ENCODE results near the gene SYPL2.

Gene SYPL2

GRCh38 chr1:109490029-109490933 lies 23.9 kb downstream of the SYPL2 start:
- no peak for TF ChIP-seq JUND (IDR thresholded peaks at IDR 0.05; ENCODE audit: low read depth)
- peak; percentile 58 to 74 for DNase-seq (ENCODE audit: low read depth in 1 of 2, low spot score in 1 of 2)
- in situ Hi-C loops (cut with HindIII; ENCODE audit: low pct_unique_long_range_greater_than_20kb, low sequenced_read_pairs) = no loop called here

GRCh38 chr1:109490934-109491302 lies 24.6 kb downstream of the SYPL2 start:
- TF ChIP-seq JUND (IDR thresholded peaks at IDR 0.05; ENCODE audit: low read depth) = no peak
- in situ Hi-C loops (cut with HindIII; ENCODE audit: low pct_unique_long_range_greater_than_20kb, low sequenced_read_pairs) = no loop called here
- no peak for DNase-seq (ENCODE audit: low read depth in 1 of 2, low spot score in 1 of 2)

GRCh38 chr1:109491372-109491771 lies 25.0 kb downstream of the SYPL2 start:
- no peak for DNase-seq (ENCODE audit: low read depth in 1 of 2, low spot score in 1 of 2)
- TF ChIP-seq JUND (IDR thresholded peaks at IDR 0.05; ENCODE audit: low read depth) = no peak
- in situ Hi-C loops (cut with HindIII; ENCODE audit: low pct_unique_long_range_greater_than_20kb, low sequenced_read_pairs) = no loop called here

- no peak for DNase-seq (ENCODE audit: low read depth in 1 of 2, low spot score in 1 of 2)
- in situ Hi-C loops (cut with HindIII; ENCODE audit: low pct_unique_long_range_greater_than_20kb, low sequenced_read_pairs) = no loop called here
- no peak for TF ChIP-seq JUND (IDR thresholded peaks at IDR 0.05; ENCODE audit: low read depth)
These were observed 26.4 kb downstream of the SYPL2 start for GRCh38 chr1:109492779-109493178.

- no peak for TF ChIP-seq JUND (IDR thresholded peaks at IDR 0.05; ENCODE audit: low read depth)
- in situ Hi-C loops (cut with HindIII; ENCODE audit: low pct_unique_long_range_greater_than_20kb, low sequenced_read_pairs) = no loop called here
- DNase-seq (ENCODE audit: low read depth in 1 of 2, low spot score in 1 of 2) = peak in 1 of 2 experiments; percentile 50
These were observed 26.9 kb downstream of the SYPL2 start for GRCh38 chr1:109493227-109493626.

GRCh38 chr1:109493805-109494539 lies 27.6 kb downstream of the SYPL2 start, which contains the start of gene CYB561D1:
Gene CYB561D1, plus strand, starts transcription at chr1:109494094. Its CDS starts 46 bp downstream, at chr1:109494140.
- in situ Hi-C loops (cut with HindIII; ENCODE audit: low pct_unique_long_range_greater_than_20kb, low sequenced_read_pairs) = no loop called here
- no peak for TF ChIP-seq JUND (IDR thresholded peaks at IDR 0.05; ENCODE audit: low read depth)
- peak; percentile 48 to 85 for DNase-seq (ENCODE audit: low read depth in 1 of 2, low spot score in 1 of 2)

- no peak for DNase-seq (ENCODE audit: low read depth in 1 of 2, low spot score in 1 of 2)
- no peak for TF ChIP-seq JUND (IDR thresholded peaks at IDR 0.05; ENCODE audit: low read depth)
- in situ Hi-C loops (cut with HindIII; ENCODE audit: low pct_unique_long_range_greater_than_20kb, low sequenced_read_pairs) = no loop called here
These were observed 29.4 kb downstream of the SYPL2 start for GRCh38 chr1:109495738-109496137.

GRCh38 chr1:109497449-109498160 lies 31.3 kb downstream of the SYPL2 start:
- DNase-seq (ENCODE audit: low read depth in 1 of 2, low spot score in 1 of 2) = no peak
- no peak for TF ChIP-seq JUND (IDR thresholded peaks at IDR 0.05; ENCODE audit: low read depth)
- in situ Hi-C loops (cut with HindIII; ENCODE audit: low pct_unique_long_range_greater_than_20kb, low sequenced_read_pairs) = no loop called here

GRCh38 chr1:109498161-109498801 lies 31.9 kb downstream of the SYPL2 start:
- in situ Hi-C loops (cut with HindIII; ENCODE audit: low pct_unique_long_range_greater_than_20kb, low sequenced_read_pairs) = no loop called here
- no peak for TF ChIP-seq JUND (IDR thresholded peaks at IDR 0.05; ENCODE audit: low read depth)
- DNase-seq (ENCODE audit: low read depth in 1 of 2, low spot score in 1 of 2) = peak in 1 of 2 experiments; percentile 15

GRCh38 chr1:109499081-109499480 lies 32.7 kb downstream of the SYPL2 start:
- in situ Hi-C loops (cut with HindIII; ENCODE audit: low pct_unique_long_range_greater_than_20kb, low sequenced_read_pairs) = no loop called here
- no peak for DNase-seq (ENCODE audit: low read depth in 1 of 2, low spot score in 1 of 2)
- TF ChIP-seq JUND (IDR thresholded peaks at IDR 0.05; ENCODE audit: low read depth) = no peak

- DNase-seq (ENCODE audit: low read depth in 1 of 2, low spot score in 1 of 2) = peak in 1 of 2 experiments; percentile 59
- in situ Hi-C loops (cut with HindIII; ENCODE audit: low pct_unique_long_range_greater_than_20kb, low sequenced_read_pairs) = no loop called here
- no peak for TF ChIP-seq JUND (IDR thresholded peaks at IDR 0.05; ENCODE audit: low read depth)
These were observed 33.6 kb downstream of the SYPL2 start for GRCh38 chr1:109499661-109500536.

Data from T47D (cell line).